ENCODE measurements around the gene EEF2K.

The EEF2K gene

DNA sequence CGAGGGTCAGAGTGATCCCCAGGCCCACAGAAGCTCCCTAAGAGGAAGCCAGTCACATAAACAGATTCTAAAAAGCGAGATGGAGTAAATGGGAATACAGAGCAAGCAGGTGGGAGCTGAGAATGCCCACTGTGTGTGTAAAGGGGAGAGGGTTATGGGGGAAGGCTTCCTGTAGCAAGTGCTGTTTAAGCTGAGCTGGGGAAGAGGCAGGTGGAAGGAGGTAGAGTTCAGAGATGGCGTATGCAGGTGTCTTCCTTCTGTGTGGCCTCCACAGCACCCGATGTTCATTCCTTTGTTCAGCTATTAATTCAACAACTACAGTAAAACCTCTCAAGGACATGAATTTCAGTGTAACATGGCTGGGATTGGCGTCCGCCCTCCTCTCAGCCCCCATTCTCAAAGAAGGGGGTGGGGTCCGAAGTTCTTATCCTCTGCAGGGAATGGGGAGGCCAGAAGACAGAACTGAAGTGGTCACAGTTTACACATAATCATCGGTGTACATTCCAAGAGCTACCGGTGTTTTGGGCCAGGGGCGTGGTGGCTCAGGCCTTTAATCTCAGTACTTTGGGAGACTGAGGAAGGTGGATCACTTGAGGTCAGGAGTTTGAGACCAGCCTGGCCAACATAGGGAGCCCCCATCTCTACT, 1.8 kb downstream of the EEF2K start:
- peaks cover 23% of the 10 kb centered on the region for H3K4me1 ChIP-seq (ENCODE audit: control insufficient read depth, low read length)

DNA sequence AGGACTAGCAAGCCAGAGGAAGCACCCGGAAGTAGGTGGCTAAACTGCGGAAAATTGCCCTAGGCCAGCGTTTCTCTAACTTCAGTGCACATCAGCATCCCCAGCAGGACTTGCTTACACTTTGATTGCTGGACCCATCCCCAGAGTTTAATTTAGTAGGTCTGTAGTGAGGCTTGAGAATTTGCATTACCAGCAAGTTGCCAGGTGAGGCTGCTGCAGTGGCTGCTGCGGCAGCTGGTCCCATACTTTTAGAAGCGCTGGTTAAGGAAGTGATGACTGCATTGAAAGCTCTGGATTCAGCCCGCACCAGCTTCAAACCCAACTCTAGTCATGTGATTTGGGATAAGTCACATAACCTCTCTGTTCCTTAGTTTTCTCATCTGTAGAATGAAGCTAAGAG, 4.2 kb downstream of the EEF2K start:
- Histone ChIP-seq H3K4me1 (ENCODE audit: control insufficient read depth, low read length) (peaks cover 23% of the 10 kb centered on the region), H3K9me3 (ENCODE audit: control insufficient read depth, insufficient read depth, low read length) (peaks cover 2% of the 10 kb centered on the region; the same call in 1 of the 2 replicates), H3K4me2 (ENCODE audit: low read length) (no peak overlapping the region), H3K27me3 (ENCODE audit: control insufficient read depth, low read length) (no peaks in the 10 kb centered on the region), H4K20me1 (ENCODE audit: control insufficient read depth, insufficient read depth, low read depth, low read length) (peaks cover 4% of the 10 kb centered on the region; the same call in 1 of the 2 replicates), H3K4me3 (ENCODE audit: low read length) (no peak overlapping the region), H3K36me3 (ENCODE audit: control insufficient read depth, low read length) (peaks cover 7% of the 10 kb centered on the region; the same call in 1 of the 2 replicates), H3F3A (ENCODE audit: control insufficient read depth, insufficient read depth) (peaks cover 4% of the 10 kb centered on the region), H3K27ac (ENCODE audit: low read depth, low read length) (no peak overlapping the region), H3K79me2 (ENCODE audit: control insufficient read depth, low read length) (peaks cover 47% of the 10 kb centered on the region), H3K9me2 (replicated peaks; ENCODE audit: control insufficient read depth, low read length) (no peaks in the 10 kb centered on the region)
- TF ChIP-seq, protein P1, sequence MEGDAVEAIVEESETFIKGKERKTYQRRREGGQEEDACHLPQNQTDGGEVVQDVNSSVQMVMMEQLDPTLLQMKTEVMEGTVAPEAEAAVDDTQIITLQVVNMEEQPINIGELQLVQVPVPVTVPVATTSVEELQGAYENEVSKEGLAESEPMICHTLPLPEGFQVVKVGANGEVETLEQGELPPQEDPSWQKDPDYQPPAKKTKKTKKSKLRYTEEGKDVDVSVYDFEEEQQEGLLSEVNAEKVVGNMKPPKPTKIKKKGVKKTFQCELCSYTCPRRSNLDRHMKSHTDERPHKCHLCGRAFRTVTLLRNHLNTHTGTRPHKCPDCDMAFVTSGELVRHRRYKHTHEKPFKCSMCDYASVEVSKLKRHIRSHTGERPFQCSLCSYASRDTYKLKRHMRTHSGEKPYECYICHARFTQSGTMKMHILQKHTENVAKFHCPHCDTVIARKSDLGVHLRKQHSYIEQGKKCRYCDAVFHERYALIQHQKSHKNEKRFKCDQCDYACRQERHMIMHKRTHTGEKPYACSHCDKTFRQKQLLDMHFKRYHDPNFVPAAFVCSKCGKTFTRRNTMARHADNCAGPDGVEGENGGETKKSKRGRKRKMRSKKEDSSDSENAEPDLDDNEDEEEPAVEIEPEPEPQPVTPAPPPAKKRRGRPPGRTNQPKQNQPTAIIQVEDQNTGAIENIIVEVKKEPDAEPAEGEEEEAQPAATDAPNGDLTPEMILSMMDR (IDR thresholded peaks at IDR 0.05; ENCODE audit: low read depth, low read length, poor library complexity, severe bottlenecking) = no peak
- TF ChIP-seq EZH2phosphoT487 (IDR thresholded peaks at IDR 0.05; ENCODE audit: borderline replicate concordance, low read length) = no peak

More for the DNA sequence above, 1.8 kb downstream of the EEF2K start:
- Histone ChIP-seq H3K9me3 (ENCODE audit: control insufficient read depth, insufficient read depth, low read length) (peaks cover 2% of the 10 kb centered on the region; the same call in 1 of the 2 replicates), H3F3A (ENCODE audit: control insufficient read depth, insufficient read depth) (peaks cover 9% of the 10 kb centered on the region), H3K79me2 (ENCODE audit: control insufficient read depth, low read length) (peaks cover 47% of the 10 kb centered on the region), H3K27me3 (ENCODE audit: control insufficient read depth, low read length) (no peaks in the 10 kb centered on the region), H3K36me3 (ENCODE audit: control insufficient read depth, low read length) (peaks cover 7% of the 10 kb centered on the region; the same call in 1 of the 2 replicates), H3K9me2 (replicated peaks; ENCODE audit: control insufficient read depth, low read length) (no peaks in the 10 kb centered on the region), H3K4me2 (ENCODE audit: low read length) (peak overlapping the region; percentile 89), H3K27ac (ENCODE audit: low read depth, low read length) (no peak overlapping the region), H3K4me3 (ENCODE audit: low read length) (peak overlapping the region; percentile 99), H4K20me1 (ENCODE audit: control insufficient read depth, insufficient read depth, low read depth, low read length) (peaks cover 4% of the 10 kb centered on the region; the same call in 1 of the 2 replicates)
- TF ChIP-seq, protein P1 (IDR thresholded peaks at IDR 0.05; ENCODE audit: low read depth, low read length, poor library complexity, severe bottlenecking) = no peak
- no peak for TF ChIP-seq EZH2phosphoT487 (IDR thresholded peaks at IDR 0.05; ENCODE audit: borderline replicate concordance, low read length)

DNA sequence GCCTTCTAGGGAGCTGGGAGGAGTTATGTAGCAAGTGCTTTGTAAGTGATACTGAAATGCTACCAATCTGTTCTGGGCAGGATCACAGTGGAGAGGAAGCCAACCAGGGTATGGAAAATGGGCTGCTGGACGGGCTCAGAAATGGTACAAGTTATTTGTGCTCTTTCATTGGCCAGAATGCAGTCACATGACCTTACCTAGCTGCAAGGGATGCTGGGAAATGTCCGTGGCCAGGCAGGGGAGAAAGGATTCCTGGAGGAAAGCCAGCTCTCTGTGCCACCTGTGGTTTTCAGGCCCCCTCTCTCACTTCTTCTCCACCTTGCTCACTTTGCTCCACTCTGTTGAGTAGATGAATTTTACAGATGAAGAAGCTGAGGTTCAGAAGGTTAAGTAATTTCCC, 4.8 kb downstream of the EEF2K start:
- Histone ChIP-seq H3K27me3 (ENCODE audit: control insufficient read depth, low read length) (no peaks in the 10 kb centered on the region), H3K27ac (ENCODE audit: low read depth, low read length) (no peak overlapping the region), H3K9me3 (ENCODE audit: control insufficient read depth, insufficient read depth, low read length) (peaks cover 2% of the 10 kb centered on the region; the same call in 1 of the 2 replicates), H3F3A (ENCODE audit: control insufficient read depth, insufficient read depth) (no peaks in the 10 kb centered on the region), H3K36me3 (ENCODE audit: control insufficient read depth, low read length) (peaks cover 7% of the 10 kb centered on the region; the same call in 1 of the 2 replicates), H3K9me2 (replicated peaks; ENCODE audit: control insufficient read depth, low read length) (no peaks in the 10 kb centered on the region), H3K4me3 (ENCODE audit: low read length) (no peak overlapping the region), H3K79me2 (ENCODE audit: control insufficient read depth, low read length) (peaks cover 47% of the 10 kb centered on the region), H3K4me1 (ENCODE audit: control insufficient read depth, low read length) (peaks cover 18% of the 10 kb centered on the region), H4K20me1 (ENCODE audit: control insufficient read depth, insufficient read depth, low read depth, low read length) (peaks cover 4% of the 10 kb centered on the region; the same call in 1 of the 2 replicates), H3K4me2 (ENCODE audit: low read length) (no peak overlapping the region)
- TF ChIP-seq EZH2phosphoT487 (IDR thresholded peaks at IDR 0.05; ENCODE audit: borderline replicate concordance, low read length) = no peak
- TF ChIP-seq, protein P1 (IDR thresholded peaks at IDR 0.05; ENCODE audit: low read depth, low read length, poor library complexity, severe bottlenecking) = no peak

All from DOHH2 (cell line).